ENCODE data around the gene NFKBIL1. TPM values are rescaled to one million over a fixed set of nuclear protein-coding genes. Genes with fewer than 3 reads are reported as not detected.

Gene NFKBIL1
- total RNA-seq, 1 donor from 2014 or later: 20.4 TPM

GRCh38 chr6:31574106-31575061, 27.0 kb downstream of the NFKBIL1 start:
- H3K4me1 ChIP-seq (ENCODE audit: control insufficient read depth in 3 of 3, insufficient read depth in 3 of 3, low read length in 3 of 3): peaks cover 0 to 6% (median 5%) of the 10 kb centered on the region in 3 donors
- no peak overlapping the region for H3K4me3 ChIP-seq (ENCODE audit: low read length in 3 of 3)
- no peaks in the 10 kb centered on the region for H3K9me3 ChIP-seq (ENCODE audit: control insufficient read depth in 3 of 3, low read length in 3 of 3)
- H3K27ac ChIP-seq (ENCODE audit: low read depth, low read length): no peak overlapping the region
- H3K36me3 ChIP-seq (ENCODE audit: control insufficient read depth in 3 of 3, insufficient read depth in 3 of 3, low read length in 3 of 3): no peaks in the 10 kb centered on the region
- H3K27me3 ChIP-seq (ENCODE audit: control insufficient read depth in 3 of 3, insufficient read depth in 3 of 3, low read length in 3 of 3): peaks cover 0 to 3% (median 0%) of the 10 kb centered on the region in 3 donors
- no peak overlapping the region for H3K9ac ChIP-seq (ENCODE audit: low read depth in 1 of 3, low read length in 3 of 3)

- Histone ChIP-seq H3K27ac (ENCODE audit: low read depth, low read length) (no peak within 1 kb of the TSS), H3K9ac (ENCODE audit: low read depth in 1 of 3, low read length in 3 of 3) (peak within 1 kb of the TSS; percentile 42 to 62 (median 57)), H3K9me3 (ENCODE audit: control insufficient read depth in 3 of 3, low read length in 3 of 3) (no peaks in the 10 kb centered on the region), H3K4me1 (ENCODE audit: control insufficient read depth in 3 of 3, insufficient read depth in 3 of 3, low read length in 3 of 3) (peaks cover 1 to 6% (median 6%) of the 10 kb centered on the region in 3 donors), H3K4me3 (ENCODE audit: low read length in 3 of 3) (peak within 1 kb of the TSS; percentile 2 to 64 (median 33)), H3K36me3 (ENCODE audit: control insufficient read depth in 3 of 3, insufficient read depth in 3 of 3, low read length in 3 of 3) (no peaks in the 10 kb centered on the region), H3K27me3 (ENCODE audit: control insufficient read depth in 3 of 3, insufficient read depth in 3 of 3, low read length in 3 of 3) (no peaks in the 10 kb centered on the region)
These were observed 28.0 kb downstream of the NFKBIL1 start, which contains the start of gene TNF for GRCh38 chr6:31575335-31575901. Gene TNF (plus strand): TSS chr6:31575565. CDS start chr6:31575742, 177 bp downstream.

- Histone ChIP-seq H3K27ac (ENCODE audit: low read depth, low read length) (no peak overlapping the region), H3K4me1 (ENCODE audit: control insufficient read depth in 3 of 3, insufficient read depth in 3 of 3, low read length in 3 of 3) (peaks cover 7 to 12% (median 10%) of the 10 kb centered on the region in 3 donors), H3K9ac (ENCODE audit: low read depth in 1 of 3, low read length in 3 of 3) (peak overlapping the region in 1 of 3 donors; percentile 62)
These were observed 28.7 kb downstream of the NFKBIL1 start for GRCh38 chr6:31575952-31576685.

GRCh38 chr6:31576897-31577578, 29.6 kb downstream of the NFKBIL1 start:
- no peak overlapping the region for H3K27ac ChIP-seq (ENCODE audit: low read depth, low read length)
- no peak overlapping the region for H3K9ac ChIP-seq (ENCODE audit: low read depth in 1 of 3, low read length in 3 of 3)
- H3K4me1 ChIP-seq (ENCODE audit: control insufficient read depth in 3 of 3, insufficient read depth in 3 of 3, low read length in 3 of 3): peaks cover 17 to 21% (median 20%) of the 10 kb centered on the region in 3 donors
- H3K27me3 ChIP-seq (ENCODE audit: control insufficient read depth in 3 of 3, insufficient read depth in 3 of 3, low read length in 3 of 3): no peaks in the 10 kb centered on the region
- no peaks in the 10 kb centered on the region for H3K9me3 ChIP-seq (ENCODE audit: control insufficient read depth in 3 of 3, low read length in 3 of 3)
- H3K4me3 ChIP-seq (ENCODE audit: low read length in 3 of 3): no peak overlapping the region
- no peaks in the 10 kb centered on the region for H3K36me3 ChIP-seq (ENCODE audit: control insufficient read depth in 3 of 3, insufficient read depth in 3 of 3, low read length in 3 of 3)

More at GRCh38 chr6:31575952-31576685, 28.7 kb downstream of the NFKBIL1 start:
- H3K9me3 ChIP-seq (ENCODE audit: control insufficient read depth in 3 of 3, low read length in 3 of 3): no peaks in the 10 kb centered on the region
- H3K4me3 ChIP-seq (ENCODE audit: low read length in 3 of 3): peak overlapping the region in 2 of 3 donors; percentile 33 to 64
- H3K27me3 ChIP-seq (ENCODE audit: control insufficient read depth in 3 of 3, insufficient read depth in 3 of 3, low read length in 3 of 3): no peaks in the 10 kb centered on the region
- H3K36me3 ChIP-seq (ENCODE audit: control insufficient read depth in 3 of 3, insufficient read depth in 3 of 3, low read length in 3 of 3): no peaks in the 10 kb centered on the region

- no peaks in the 10 kb centered on the region for H3K36me3 ChIP-seq (ENCODE audit: control insufficient read depth in 3 of 3, insufficient read depth in 3 of 3, low read length in 3 of 3)
- H3K27me3 ChIP-seq (ENCODE audit: control insufficient read depth in 3 of 3, insufficient read depth in 3 of 3, low read length in 3 of 3): no peaks in the 10 kb centered on the region
- H3K27ac ChIP-seq (ENCODE audit: low read depth, low read length): no peak overlapping the region
- H3K9me3 ChIP-seq (ENCODE audit: control insufficient read depth in 3 of 3, low read length in 3 of 3): no peaks in the 10 kb centered on the region
- peaks cover 18 to 22% (median 20%) of the 10 kb centered on the region in 3 donors for H3K4me1 ChIP-seq (ENCODE audit: control insufficient read depth in 3 of 3, insufficient read depth in 3 of 3, low read length in 3 of 3)
- no peak overlapping the region for H3K4me3 ChIP-seq (ENCODE audit: low read length in 3 of 3)
- H3K9ac ChIP-seq (ENCODE audit: low read depth in 1 of 3, low read length in 3 of 3): no peak overlapping the region
These were observed 30.2 kb downstream of the NFKBIL1 start for GRCh38 chr6:31577579-31577966.

- no peak overlapping the region for H3K27ac ChIP-seq (ENCODE audit: low read depth, low read length)
These were observed 31.0 kb downstream of the NFKBIL1 start for GRCh38 chr6:31578184-31579118.

GRCh38 chr6:31579119-31579505, 31.7 kb downstream of the NFKBIL1 start:
- Histone ChIP-seq H3K4me3 (ENCODE audit: low read length in 3 of 3) (no peak overlapping the region), H3K9ac (ENCODE audit: low read depth in 1 of 3, low read length in 3 of 3) (no peak overlapping the region), H3K27ac (ENCODE audit: low read depth, low read length) (no peak overlapping the region), H3K36me3 (ENCODE audit: control insufficient read depth in 3 of 3, insufficient read depth in 3 of 3, low read length in 3 of 3) (no peaks in the 10 kb centered on the region), H3K27me3 (ENCODE audit: control insufficient read depth in 3 of 3, insufficient read depth in 3 of 3, low read length in 3 of 3) (no peaks in the 10 kb centered on the region), H3K4me1 (ENCODE audit: control insufficient read depth in 3 of 3, insufficient read depth in 3 of 3, low read length in 3 of 3) (peaks cover 18 to 22% (median 20%) of the 10 kb centered on the region in 3 donors), H3K9me3 (ENCODE audit: control insufficient read depth in 3 of 3, low read length in 3 of 3) (no peaks in the 10 kb centered on the region)

More at GRCh38 chr6:31578184-31579118, 31.0 kb downstream of the NFKBIL1 start:
- no peak overlapping the region for H3K4me3 ChIP-seq (ENCODE audit: low read length in 3 of 3)
- H3K9ac ChIP-seq (ENCODE audit: low read depth in 1 of 3, low read length in 3 of 3): no peak overlapping the region
- peaks cover 18 to 22% (median 20%) of the 10 kb centered on the region in 3 donors for H3K4me1 ChIP-seq (ENCODE audit: control insufficient read depth in 3 of 3, insufficient read depth in 3 of 3, low read length in 3 of 3)
- H3K9me3 ChIP-seq (ENCODE audit: control insufficient read depth in 3 of 3, low read length in 3 of 3): no peaks in the 10 kb centered on the region
- no peaks in the 10 kb centered on the region for H3K27me3 ChIP-seq (ENCODE audit: control insufficient read depth in 3 of 3, insufficient read depth in 3 of 3, low read length in 3 of 3)
- no peaks in the 10 kb centered on the region for H3K36me3 ChIP-seq (ENCODE audit: control insufficient read depth in 3 of 3, insufficient read depth in 3 of 3, low read length in 3 of 3)

GRCh38 chr6:31579546-31580437, 32.4 kb downstream of the NFKBIL1 start:
- no peaks in the 10 kb centered on the region for H3K9me3 ChIP-seq (ENCODE audit: control insufficient read depth in 3 of 3, low read length in 3 of 3)
- H3K9ac ChIP-seq (ENCODE audit: low read depth in 1 of 3, low read length in 3 of 3): no peak overlapping the region
- no peak overlapping the region for H3K4me3 ChIP-seq (ENCODE audit: low read length in 3 of 3)
- H3K27me3 ChIP-seq (ENCODE audit: control insufficient read depth in 3 of 3, insufficient read depth in 3 of 3, low read length in 3 of 3): no peaks in the 10 kb centered on the region
- no peak overlapping the region for H3K27ac ChIP-seq (ENCODE audit: low read depth, low read length)
- peaks cover 18 to 22% (median 20%) of the 10 kb centered on the region in 3 donors for H3K4me1 ChIP-seq (ENCODE audit: control insufficient read depth in 3 of 3, insufficient read depth in 3 of 3, low read length in 3 of 3)
- H3K36me3 ChIP-seq (ENCODE audit: control insufficient read depth in 3 of 3, insufficient read depth in 3 of 3, low read length in 3 of 3): no peaks in the 10 kb centered on the region
